VCaP (cell line): ENCODE results near the gene HNF4A.

ENCODE experiments used
- H3K27ac ChIP-seq: fragments of 450-650 bp; 2 replicates; pipeline ENCODE4 v1.5.1; 2017
- TF ChIP-seq, protein P1 (sequence below): fragments of 450-650 bp; conservative IDR thresholded peaks from 2 replicates; pipeline ENCODE4 v1.5.1; 2017; ENCODE audit warnings: mild to moderate bottlenecking, moderate library complexity

Gene HNF4A

GRCh38 chr20:44436393-44436792 lies 80.9 kb downstream of the HNF4A start:
- no peak overlapping the region for H3K27ac ChIP-seq
- TF ChIP-seq, protein P1, sequence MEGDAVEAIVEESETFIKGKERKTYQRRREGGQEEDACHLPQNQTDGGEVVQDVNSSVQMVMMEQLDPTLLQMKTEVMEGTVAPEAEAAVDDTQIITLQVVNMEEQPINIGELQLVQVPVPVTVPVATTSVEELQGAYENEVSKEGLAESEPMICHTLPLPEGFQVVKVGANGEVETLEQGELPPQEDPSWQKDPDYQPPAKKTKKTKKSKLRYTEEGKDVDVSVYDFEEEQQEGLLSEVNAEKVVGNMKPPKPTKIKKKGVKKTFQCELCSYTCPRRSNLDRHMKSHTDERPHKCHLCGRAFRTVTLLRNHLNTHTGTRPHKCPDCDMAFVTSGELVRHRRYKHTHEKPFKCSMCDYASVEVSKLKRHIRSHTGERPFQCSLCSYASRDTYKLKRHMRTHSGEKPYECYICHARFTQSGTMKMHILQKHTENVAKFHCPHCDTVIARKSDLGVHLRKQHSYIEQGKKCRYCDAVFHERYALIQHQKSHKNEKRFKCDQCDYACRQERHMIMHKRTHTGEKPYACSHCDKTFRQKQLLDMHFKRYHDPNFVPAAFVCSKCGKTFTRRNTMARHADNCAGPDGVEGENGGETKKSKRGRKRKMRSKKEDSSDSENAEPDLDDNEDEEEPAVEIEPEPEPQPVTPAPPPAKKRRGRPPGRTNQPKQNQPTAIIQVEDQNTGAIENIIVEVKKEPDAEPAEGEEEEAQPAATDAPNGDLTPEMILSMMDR, result no peak

- no peak overlapping the region for H3K27ac ChIP-seq
- TF ChIP-seq, protein P1, result no peak
Measured at GRCh38 chr20:44437497-44437896, 82.0 kb downstream of the HNF4A start.

- no peak overlapping the region for H3K27ac ChIP-seq
- TF ChIP-seq, protein P1, result no peak
Measured at GRCh38 chr20:44438782-44439181, 83.3 kb downstream of the HNF4A start.

- TF ChIP-seq, protein P1, result no peak
- no peak overlapping the region for H3K27ac ChIP-seq
Measured at GRCh38 chr20:44439318-44439717, 83.8 kb downstream of the HNF4A start.

DNA sequence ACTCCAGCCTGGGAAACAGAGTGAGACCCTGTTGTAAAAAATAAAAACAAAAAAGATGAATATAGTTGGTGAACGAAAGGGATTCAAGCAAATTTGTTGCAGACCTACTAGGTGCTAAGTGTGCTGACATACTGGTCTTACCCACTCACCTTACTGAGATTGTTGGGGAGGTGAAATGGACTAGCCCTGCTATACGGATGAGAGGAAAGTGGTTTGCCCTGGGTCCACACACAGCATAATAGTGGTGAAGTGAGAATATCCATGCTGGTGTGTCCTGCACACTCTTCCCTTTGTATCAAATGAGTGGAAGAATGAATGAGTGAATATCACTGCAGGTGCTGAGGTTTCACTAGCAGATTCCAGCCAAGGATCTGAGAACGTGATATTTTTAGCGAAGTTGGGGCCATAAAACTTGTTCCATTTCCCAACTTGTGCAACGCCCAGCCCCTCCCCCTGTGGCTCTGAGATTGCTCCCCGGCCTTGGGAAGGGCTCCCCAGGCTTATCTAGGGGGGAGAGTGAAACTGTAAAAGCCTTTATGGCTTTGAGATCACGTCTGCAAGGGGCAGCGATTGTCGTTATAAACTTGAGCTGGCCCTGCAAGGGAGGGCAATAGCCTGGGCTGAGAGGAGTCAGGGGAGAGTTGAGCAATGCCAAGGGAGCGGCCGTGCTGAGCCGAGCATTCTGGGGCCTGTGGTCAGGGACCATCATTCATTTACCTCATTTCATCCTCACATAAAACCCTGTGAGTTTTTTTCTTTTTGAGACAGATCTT lies 87.0 kb downstream of the HNF4A start:
- TF ChIP-seq, protein P1, result no peak
- no peak overlapping the region for H3K27ac ChIP-seq

- no peak overlapping the region for H3K27ac ChIP-seq
- TF ChIP-seq, protein P1, result no peak
Measured at GRCh38 chr20:44445742-44446710, 90.5 kb downstream of the HNF4A start.

DNA sequence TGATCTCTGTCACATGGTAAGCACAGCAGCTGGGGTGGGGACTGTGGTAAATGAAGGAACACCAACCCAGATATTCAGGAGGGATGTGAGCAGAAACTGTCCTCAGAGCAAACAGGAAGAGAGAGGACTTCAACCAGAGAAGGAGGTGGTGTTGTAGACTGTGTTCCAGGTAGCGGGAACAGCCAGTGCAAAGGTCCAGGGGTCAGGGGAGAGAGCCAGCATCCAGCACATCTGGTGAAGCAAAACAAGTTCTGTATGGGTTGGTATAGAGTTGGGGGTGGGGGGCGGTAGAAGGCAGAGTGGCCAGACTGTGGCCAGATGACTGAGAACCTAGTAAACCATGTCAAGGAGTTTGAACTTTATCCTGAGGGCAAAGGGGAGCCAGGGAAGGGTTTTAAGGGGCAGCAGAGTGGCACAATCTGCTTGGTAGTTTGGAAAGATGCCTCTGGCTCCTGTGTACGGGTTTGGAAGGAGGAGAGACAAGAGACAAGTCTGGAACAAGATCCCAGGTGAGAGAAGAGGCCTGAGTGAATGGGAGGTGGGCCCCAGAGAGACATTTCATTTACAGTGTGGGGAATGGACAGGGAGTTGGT lies 92.4 kb downstream of the HNF4A start:
- no peak overlapping the region for H3K27ac ChIP-seq
- TF ChIP-seq, protein P1, result no peak
